Cardiac muscle cell (in vitro differentiated cells and primary cell): Measurements from ENCODE around the gene PIK3R5. TPM values are rescaled to one million over a fixed set of nuclear protein-coding genes. Genes with fewer than 3 reads are reported as not detected.

Experiments used
- DNase-seq, 2 donors: peaks; one replicate each; pipeline versions ENCODE4 v3.0.0 to v3.0.0-alpha.2; 2010 to 2017; ENCODE audit warnings: low read depth in 1 of 2, low spot score in 1 of 2
- H3K27ac ChIP-seq: fragments of 200-600 bp; sonication (generic); 2 replicates; pipeline ENCODE4 v1.5.1; 2016
- H3K27me3 ChIP-seq: fragments of 200-600 bp; sonication (generic); 2 replicates; pipeline ENCODE4 v1.6.0; 2016; ENCODE audit warnings: control low read depth
- H3K36me3 ChIP-seq: fragments of 200-600 bp; sonication (generic); 2 replicates; pipeline ENCODE4 v1.5.1; 2016; ENCODE audit warnings: control low read depth
- H3K4me1 ChIP-seq: fragments of 200-600 bp; sonication (generic); 2 replicates; pipeline ENCODE4 v1.8.1; 2017; ENCODE audit warnings: low read depth, mild to moderate bottlenecking, mixed run types
- H3K4me3 ChIP-seq: fragments of 200-600 bp; sonication (generic); 2 replicates; pipeline ENCODE4 v1.5.1; 2016; ENCODE audit warnings: mild to moderate bottlenecking
- H3K9me3 ChIP-seq: fragments of 200-600 bp; sonication (generic); 2 replicates; pipeline ENCODE4 v1.5.1; 2017; ENCODE audit warnings: low read depth, mild to moderate bottlenecking, control low read depth
- CTCF ChIP-seq: IDR thresholded peaks from 2 replicates; pipeline ENCODE4 v1.5.1; 2012; ENCODE audit warnings: low read depth, mild to moderate bottlenecking, low read length
- polyA plus RNA-seq: library from polyadenylated mRNA; unstranded; fragments of >200 nt; fragmentation: Nextera tagmentation; extraction: Ambion mirVana; gene quantifications from 2 replicates; pipeline ENCODE4 v1.2.1, GENCODE V29; 2016
- total RNA-seq: library from RNA; depleted of rRNA; stranded (reverse); fragments of >200 nt; gene quantifications from 2 replicates; pipeline ENCODE4 v1.2.3, GENCODE V29; 2016

PIK3R5 gene
- total and polyA plus RNA-seq, 2 experiments from 2014 or later, result 0.09 to 0.38 TPM

DNA sequence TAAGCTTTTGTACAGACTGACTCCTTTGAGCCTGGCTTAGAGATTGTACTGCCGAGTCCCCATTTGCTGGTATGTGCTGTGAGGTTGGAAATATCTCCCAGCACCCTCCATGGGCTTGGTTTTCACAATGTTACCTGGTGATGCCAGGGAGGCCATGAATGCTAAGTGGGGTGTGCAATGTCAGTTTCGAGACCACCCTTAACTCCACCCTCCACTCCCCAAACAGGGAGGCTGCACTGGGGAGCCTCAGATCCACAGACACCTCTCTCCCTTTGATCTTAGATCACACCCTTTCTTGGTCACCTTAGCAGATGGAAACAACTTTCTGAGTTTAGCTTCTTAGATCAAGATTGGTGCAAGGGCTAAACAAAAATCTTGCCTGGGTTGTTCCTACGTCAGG is 69.4 kb downstream of the PIK3R5 start:
- no peak for DNase-seq
- Histone ChIP-seq H3K27ac (no peak overlapping the region), H3K36me3 (no peaks in the 10 kb centered on the region), H3K4me3 (no peak overlapping the region), H3K9me3 (no peaks in the 10 kb centered on the region), H3K27me3 (no peaks in the 10 kb centered on the region), H3K4me1 (no peaks in the 10 kb centered on the region)
- TF ChIP-seq CTCF, result no peak

- H3K4me1 ChIP-seq, result no peaks in the 10 kb centered on the region
- peak; percentile 83 for TF ChIP-seq CTCF
- peak; percentile 73 to 82 for DNase-seq
- H3K4me3 ChIP-seq, result no peak overlapping the region
- H3K27me3 ChIP-seq, result no peaks in the 10 kb centered on the region
- no peaks in the 10 kb centered on the region for H3K9me3 ChIP-seq
- no peak overlapping the region for H3K27ac ChIP-seq
- no peaks in the 10 kb centered on the region for H3K36me3 ChIP-seq
Observed at GRCh38 chr17:8894673-8895578, 70.6 kb downstream of the PIK3R5 start.

DNA sequence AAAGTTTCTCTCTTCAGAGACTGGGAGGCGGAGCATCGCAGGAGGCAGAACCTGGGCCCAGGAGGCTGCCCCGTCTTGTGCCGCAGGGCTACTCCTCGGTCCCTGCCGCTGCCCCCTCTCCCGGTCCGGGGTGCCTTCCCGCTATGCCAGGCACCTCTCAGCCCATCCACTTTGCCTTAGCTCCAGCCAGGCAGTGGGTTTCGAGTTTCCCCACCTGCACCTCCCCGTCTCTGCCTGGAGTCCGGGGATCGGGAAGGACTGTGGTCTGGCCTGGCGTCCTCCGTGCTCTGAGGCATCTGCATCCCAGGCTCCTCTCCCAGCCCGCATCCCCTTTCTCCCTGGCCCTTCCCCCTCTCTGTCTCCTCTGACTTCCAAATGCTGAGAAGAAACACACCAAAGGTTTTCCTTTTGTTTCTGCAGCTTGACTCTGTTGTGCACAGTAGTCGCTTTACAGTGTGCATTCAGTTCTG is 71.3 kb downstream of the PIK3R5 start:
- no peak overlapping the region for H3K4me3 ChIP-seq

GRCh38 chr17:8893621-8894201 is 71.8 kb downstream of the PIK3R5 start:
- no peak for DNase-seq
- H3K4me1 ChIP-seq, result no peaks in the 10 kb centered on the region
- TF ChIP-seq CTCF, result no peak
- H3K27me3 ChIP-seq, result no peaks in the 10 kb centered on the region
- H3K9me3 ChIP-seq, result no peaks in the 10 kb centered on the region
- H3K27ac ChIP-seq, result no peak overlapping the region
- no peak overlapping the region for H3K4me3 ChIP-seq
- H3K36me3 ChIP-seq, result no peaks in the 10 kb centered on the region

More for the DNA sequence above, 71.3 kb downstream of the PIK3R5 start:
- DNase-seq, result peak in 1 of 2 donors; percentile 6
- H3K27ac ChIP-seq, result no peak overlapping the region
- no peaks in the 10 kb centered on the region for H3K27me3 ChIP-seq
- no peaks in the 10 kb centered on the region for H3K4me1 ChIP-seq
- TF ChIP-seq CTCF, result no peak
- H3K9me3 ChIP-seq, result no peaks in the 10 kb centered on the region
- no peaks in the 10 kb centered on the region for H3K36me3 ChIP-seq

- no peak for DNase-seq
- Histone ChIP-seq H3K4me1 (no peaks in the 10 kb centered on the region), H3K4me3 (no peak overlapping the region), H3K9me3 (no peaks in the 10 kb centered on the region), H3K27ac (no peak overlapping the region), H3K36me3 (no peaks in the 10 kb centered on the region), H3K27me3 (no peaks in the 10 kb centered on the region)
- TF ChIP-seq CTCF, result no peak
Observed at GRCh38 chr17:8893059-8893458, 72.4 kb downstream of the PIK3R5 start.
